ENCODE results near the gene TMEM123.

TMEM123 gene

DNA sequence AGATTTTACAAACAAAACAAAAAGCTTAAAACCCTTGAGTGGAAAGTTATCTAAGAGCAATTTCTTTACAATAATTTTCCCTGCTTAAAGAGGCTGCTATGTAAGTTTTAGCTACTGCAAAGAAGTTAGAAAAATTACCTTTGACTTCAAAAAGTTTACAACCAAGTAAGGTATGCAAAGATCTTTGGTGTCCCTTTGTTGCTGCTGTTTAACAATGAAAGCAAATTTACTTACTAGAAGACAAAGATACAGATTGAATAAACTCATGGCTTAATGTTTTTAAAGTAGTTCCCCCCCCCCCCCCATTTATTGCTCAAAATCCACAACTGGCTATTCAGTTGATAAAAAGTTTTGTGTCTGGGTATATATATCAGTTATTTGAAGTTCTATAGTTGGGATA is 26.0 kb downstream of the TMEM123 start:
- DNase-seq (ENCODE audit: low read depth in 2 of 3, low spot score in 2 of 3) = no peak

DNA sequence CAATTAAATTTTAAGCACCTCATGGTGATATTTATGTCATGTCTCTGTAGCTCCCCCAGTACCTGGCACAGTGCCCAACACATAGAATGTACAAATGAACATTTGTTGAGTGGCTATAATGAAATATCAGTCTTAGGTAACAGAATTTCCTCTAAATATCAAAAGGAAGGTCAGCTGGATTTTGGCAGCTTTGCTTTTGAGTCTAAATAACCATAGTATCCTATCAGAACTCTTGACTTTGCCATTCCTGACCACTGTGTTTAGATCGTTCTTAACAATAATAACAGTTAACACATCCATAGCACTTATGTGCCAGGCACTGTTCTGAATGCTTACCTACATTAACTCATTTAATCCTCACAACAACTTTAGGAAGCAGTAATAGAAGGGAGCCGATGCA is 26.6 kb downstream of the TMEM123 start:
- no peak for DNase-seq (ENCODE audit: low read depth in 2 of 3, low spot score in 2 of 3)

DNA sequence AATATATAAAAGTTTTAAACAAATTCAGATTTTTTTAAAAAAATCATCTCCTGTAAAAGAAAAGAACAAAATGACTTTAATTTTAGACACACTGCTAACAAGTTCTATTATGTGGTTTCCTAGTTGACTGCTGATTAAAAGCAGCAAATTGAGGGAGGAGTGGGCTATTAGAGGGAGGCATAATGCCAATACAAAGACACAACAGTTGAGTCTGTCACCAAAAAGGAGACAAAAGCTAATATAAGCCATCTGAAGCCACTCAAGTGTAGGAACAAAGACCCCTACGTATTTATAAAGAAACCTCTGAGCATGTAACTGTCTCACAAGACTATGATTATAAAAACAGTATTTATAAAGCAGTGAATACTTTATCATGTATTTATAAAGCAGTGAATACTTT is 28.6 kb downstream of the TMEM123 start:
- no peak for DNase-seq (ENCODE audit: low read depth in 2 of 3, low spot score in 2 of 3)

DNA sequence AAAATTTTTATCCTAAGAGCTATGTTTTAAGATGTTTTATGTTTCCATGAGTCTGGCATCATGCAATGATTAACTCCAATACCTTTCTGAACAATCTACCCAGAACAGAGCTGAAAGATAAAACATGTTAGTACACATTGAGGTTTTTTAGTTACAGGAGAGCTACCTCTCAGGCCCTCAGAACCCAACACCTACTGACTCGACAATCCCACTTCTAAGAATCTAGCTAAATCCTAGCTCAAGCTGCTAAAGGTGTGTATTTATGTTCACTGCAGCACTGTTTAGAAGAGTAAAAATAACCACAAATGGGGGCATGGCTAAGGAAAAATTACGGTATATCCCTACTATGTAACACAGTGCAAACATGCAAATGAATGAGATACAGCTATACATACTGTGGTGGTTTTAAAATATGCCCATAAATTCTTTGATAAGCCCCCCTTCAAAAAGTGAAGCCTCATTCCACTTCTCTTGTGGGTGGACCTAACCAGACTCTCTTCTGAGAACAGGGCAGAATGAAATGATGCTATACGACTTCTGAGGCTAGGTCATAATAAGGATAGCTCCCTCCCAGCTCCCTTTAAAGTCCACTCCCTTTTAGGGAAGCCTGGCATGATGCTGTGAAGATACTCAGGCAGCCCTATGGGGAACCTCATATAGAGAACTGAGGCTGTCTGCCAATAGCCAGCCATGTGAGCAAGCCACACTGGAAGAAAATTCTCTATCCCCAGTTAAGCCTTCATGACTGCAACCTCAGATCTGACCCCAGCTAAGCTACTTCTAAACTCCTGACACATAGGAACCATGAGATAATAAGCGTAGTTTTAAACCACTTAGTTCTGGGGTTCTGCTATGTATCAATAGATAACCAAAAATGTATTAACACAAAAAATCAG is 29.5 kb downstream of the TMEM123 start:
- no peak for DNase-seq (ENCODE audit: low read depth in 2 of 3, low spot score in 2 of 3)

DNA sequence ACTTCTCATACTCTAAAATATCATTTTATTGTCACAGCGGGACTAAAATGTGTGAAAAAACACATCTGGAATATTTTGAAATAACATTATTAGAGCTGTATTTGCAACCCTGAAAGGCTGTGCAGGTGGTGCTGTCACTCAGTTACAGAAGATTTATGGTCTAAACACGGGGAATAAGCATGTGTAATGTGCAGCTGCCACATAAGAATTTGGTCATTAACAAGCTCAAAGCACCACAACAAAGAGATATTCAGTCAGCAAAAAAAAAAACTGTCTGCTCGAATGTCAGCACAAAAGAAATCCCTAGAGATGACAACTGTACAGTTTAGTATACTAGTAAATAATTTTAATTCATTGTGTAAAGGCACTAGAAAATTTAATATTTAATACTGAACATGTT is 31.3 kb downstream of the TMEM123 start:
- no peak for DNase-seq (ENCODE audit: low read depth in 2 of 3, low spot score in 2 of 3)

DNA sequence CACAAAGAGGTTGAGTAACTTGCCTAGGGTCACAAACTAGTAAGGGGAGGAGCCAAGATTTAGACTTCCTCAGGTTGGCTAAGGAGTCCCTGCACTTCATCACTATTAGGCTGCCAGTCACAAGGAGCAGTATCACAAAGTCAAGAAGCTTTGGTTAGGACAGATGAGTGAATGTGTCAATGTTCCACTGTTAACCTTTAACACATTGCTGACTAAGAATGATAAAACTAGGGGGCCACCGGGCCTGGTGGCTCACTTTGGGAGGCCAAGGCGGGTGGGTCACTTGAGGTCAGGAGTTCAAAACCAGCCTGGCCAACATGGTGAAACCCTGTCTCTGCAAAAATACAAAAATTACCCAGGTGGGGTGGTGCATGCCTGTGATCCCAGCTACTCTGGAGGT is 32.0 kb downstream of the TMEM123 start:
- DNase-seq (ENCODE audit: low read depth in 2 of 3, low spot score in 2 of 3) = peak in 1 of 3 experiments; percentile 13

DNA sequence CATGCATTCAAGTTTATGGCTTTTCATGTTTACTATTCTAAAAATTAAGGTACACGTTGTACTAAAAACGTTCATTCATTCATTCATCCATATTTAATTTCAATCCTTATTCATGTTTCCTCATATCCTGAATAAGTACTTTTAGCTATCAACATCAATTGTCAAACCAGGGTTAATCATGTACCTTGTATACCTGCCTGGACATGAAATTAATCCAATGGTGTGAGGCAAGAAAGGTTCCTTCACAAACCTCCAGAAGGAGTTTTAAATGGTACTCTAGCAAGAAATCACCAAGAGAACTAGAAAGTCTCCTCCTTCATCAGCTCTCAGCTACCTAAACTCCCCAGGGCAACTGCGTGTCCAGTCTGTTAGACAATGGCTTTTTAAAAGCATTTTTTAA is 33.4 kb downstream of the TMEM123 start:
- no peak for DNase-seq (ENCODE audit: low read depth in 2 of 3, low spot score in 2 of 3)

DNA sequence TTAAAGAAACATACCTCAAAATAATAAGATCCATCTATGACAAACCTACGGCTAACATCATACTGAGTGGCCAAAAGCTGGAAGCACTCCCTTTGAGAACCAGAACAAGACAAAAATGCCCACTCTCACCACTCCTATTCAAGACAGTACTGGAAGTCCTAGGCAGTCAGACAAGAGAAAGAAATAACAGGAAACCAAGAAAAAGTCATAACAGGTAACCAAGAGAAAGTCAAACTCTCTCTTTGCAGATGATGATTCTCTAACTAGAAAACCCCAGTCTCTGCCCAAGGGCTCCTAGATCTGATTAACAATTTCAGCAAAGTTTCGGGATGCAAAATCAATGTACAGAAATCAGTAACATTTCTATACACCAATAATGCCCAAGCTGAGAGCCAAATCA is 35.6 kb downstream of the TMEM123 start:
- no peak for DNase-seq (ENCODE audit: low read depth in 2 of 3, low spot score in 2 of 3)

DNA sequence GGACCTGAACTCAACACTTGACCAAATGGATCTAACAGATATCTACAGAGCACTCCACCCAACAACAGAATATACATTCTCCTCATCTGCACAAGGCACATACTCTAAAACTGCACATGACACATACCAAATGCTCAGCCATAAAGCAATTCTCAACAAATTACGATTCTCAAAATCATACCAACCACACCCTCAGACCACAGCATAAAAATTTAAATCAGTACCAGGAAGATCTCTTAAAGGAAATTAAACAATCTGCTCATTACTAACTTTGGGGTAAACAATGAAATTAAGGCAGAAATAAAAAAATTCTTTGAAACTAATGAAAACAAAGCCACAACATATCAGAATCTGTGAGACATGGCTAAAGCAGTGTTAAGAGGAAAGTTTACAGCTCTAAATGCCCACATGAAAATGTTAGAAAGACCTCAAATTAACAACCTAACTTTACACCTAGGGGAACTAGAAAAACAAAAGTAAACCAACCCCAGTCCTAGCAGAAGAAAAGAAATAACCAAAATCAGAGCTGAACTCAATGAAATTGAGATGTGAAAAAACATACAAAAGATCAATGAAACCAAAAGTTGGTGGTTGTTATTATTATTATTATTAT is 37.2 kb downstream of the TMEM123 start:
- DNase-seq (ENCODE audit: low read depth in 2 of 3, low spot score in 2 of 3) = no peak

DNA sequence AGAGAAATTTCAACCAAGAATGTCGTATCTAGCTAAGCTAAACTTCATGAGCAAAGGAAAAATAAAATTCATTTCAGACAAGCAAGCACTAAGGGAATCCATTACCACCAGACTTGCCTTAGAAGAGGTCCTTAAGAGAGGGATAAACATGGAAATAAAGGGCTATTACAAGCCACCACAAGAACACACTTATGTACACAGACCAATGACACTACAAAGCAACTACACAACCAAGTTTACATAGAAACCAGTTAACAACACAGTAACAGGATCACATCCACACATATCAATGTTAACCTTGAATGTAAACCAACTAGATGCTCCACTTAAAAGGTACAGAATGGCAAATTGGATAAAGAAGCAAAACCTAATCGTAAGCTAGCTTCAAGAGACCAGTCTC is 38.0 kb downstream of the TMEM123 start:
- DNase-seq (ENCODE audit: low read depth in 2 of 3, low spot score in 2 of 3) = no peak

DNA sequence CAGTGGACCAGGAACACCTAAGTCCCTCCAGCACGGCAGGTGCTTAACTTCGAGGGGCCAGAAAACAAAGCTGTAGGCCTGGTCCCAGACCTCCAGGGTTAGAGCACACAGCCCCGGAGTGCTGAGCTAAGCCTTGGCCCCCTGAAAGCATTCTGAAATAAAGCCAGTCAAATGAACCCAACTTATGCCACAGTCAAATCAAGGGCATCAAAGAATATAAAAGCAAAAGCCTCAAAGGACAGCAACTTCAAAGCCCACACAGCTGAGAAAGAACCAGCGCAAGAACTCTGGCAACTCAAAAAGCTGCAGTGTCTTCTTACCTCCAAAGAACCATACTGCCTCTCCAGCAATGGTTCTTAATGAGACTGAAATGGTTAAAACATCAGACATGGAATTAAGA is 39.1 kb downstream of the TMEM123 start:
- no peak for DNase-seq (ENCODE audit: low read depth in 2 of 3, low spot score in 2 of 3)

DNA sequence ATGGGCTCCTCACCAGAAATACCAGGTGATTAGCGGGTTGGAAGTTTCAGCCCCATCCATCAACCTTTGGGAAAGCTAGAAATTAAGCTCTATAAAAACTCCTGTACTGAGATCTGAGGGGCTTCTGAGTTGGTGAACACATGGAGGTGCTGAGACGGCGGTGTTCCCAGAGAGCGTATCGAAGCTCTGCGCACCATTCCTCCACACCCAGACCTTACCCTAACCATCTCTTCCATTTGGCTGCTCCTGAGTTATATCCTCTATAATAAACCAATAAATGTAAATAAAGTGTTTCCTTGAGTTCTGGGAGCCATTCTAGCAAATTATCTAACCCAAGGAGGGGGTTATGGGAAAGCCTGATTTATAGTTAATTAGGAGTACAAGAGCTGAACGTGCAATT is 41.4 kb downstream of the TMEM123 start:
- DNase-seq (ENCODE audit: low read depth in 2 of 3, low spot score in 2 of 3) = no peak

DNA sequence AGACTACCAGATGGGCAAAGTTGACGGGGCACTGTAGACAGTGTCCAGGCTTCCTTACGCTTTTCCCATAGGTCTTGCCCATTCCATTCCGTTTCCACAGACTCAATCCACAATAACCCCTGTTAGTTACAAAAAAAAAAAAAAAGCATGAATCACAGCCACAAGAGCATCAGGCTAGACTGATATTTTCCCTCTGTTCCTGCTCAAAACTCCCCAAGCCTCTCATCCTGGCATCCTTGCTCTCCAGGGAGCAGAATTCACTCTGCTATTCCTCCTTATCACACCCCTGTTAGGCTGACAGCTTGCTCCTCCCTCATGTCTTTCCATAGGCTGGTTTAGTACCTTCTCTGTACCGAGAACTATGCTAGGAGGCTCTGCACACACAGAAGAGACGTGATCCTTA is 42.2 kb downstream of the TMEM123 start:
- no peak for DNase-seq (ENCODE audit: low read depth in 2 of 3, low spot score in 2 of 3)

DNA sequence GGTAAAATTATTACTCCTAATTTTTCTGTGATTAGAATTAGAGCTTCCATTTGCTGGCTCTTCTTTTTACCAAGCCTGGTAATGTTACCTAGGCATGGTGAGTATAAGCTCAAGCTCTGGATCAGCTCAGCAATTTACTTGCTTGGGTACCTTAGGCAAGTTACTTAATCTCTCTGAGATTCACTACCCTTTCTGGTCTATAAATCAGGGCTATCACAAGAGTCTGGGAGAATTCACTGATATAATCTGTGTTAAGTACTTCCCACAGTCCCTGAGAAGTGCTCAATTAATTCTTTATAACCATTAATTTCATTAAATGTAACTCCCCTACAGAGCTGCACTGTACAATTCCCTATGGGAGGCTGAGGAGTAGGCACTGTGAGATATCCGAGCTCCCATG is 44.2 kb downstream of the TMEM123 start:
- no peak for DNase-seq (ENCODE audit: low read depth in 2 of 3, low spot score in 2 of 3)

DNA sequence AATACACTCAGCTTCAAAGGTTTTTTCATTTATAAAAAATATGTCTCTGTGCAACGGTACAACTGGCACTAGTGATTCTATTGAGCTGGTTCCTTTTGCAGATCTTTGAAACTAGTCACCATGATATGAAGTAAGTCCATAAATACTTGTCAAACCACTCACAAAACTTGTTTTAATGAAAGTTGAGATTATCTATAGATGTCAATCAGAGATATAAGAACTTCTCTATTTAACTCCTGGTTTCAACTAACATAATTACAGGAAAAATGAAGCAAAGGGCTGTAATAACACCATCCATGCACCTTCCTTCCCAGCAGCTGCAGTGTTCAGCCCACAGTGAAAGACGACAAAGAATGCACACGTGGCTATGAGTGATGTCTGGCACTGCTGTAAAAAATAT is 44.7 kb downstream of the TMEM123 start:
- no peak for DNase-seq (ENCODE audit: low read depth in 2 of 3, low spot score in 2 of 3)

DNA sequence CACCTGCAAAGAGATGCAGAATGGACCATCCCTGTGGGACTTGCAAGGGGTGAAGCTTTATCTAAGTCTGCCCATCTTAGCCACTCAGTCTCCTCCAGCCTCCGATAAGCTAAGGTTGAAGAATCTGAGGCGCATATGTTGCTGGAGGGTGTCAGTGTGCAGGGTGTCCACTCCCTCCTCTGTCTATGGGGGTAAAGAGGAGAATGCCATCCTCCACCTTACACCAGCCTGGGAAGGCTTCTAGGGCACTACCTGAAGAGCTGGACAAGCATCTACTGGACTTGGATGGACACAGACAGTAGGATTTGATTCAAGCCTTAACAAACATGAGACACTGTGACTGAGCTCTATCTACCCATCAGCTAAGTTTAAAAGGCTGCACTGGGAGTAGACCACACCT is 46.5 kb downstream of the TMEM123 start:
- no peak for DNase-seq (ENCODE audit: low read depth in 2 of 3, low spot score in 2 of 3)

DNA sequence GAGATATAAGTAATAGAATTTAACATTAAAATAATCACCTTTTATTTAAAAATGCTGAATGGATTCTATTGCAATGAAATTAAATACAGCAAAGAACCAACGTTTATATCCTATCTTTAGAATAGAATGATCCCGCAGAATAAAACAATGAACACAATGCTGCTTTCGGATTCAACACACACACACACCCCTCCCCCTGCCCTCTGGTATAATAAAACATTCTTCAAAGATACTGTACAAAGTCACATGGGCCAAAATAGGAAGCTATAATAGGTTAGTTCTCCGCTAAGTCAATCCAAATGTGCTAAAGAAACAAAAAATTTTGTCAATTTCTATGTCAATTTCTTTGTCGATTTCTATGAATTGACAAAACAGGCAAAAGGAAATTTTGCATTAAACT is 47.1 kb downstream of the TMEM123 start:
- DNase-seq (ENCODE audit: low read depth in 2 of 3, low spot score in 2 of 3) = no peak

DNA sequence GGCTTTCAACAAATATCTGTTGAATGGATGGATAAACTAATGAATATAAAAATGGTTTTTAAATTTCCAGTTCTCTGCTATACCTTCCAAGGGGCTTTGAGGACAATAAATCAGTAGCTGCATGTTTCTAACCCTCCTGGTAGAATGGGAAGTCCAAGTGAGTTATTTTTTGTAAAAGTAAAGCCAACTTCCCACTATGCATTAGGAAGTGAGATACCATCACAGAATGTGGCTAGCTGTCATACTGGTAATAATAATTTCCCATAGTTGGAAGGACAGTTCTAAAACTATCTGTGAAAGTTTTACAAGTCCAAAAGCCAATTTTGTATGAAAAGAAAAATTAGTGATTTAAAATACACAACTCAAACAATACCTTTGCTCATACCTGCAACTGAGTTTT is 50.0 kb downstream of the TMEM123 start:
- DNase-seq (ENCODE audit: low read depth in 2 of 3, low spot score in 2 of 3) = no peak

DNA sequence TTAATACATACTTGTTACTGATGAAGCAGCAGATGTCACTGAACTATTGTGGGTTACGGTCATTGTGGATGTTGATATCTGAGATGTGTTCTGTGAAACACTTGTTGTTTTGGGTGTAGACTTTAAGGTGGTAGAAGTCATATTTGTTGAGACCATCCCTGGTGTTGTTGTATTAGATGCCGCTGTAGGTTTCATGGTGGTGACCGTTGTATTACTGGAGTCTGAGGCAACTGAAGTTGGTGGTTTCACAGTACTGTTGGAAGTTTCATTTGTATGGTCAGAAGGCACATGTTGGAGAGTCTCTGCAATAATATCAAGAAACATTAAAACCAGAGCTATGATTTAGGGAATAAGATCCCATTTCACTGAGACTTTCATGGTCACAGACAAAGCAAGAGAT is 50.7 kb downstream of the TMEM123 start:
- DNase-seq (ENCODE audit: low read depth in 2 of 3, low spot score in 2 of 3) = no peak

DNA sequence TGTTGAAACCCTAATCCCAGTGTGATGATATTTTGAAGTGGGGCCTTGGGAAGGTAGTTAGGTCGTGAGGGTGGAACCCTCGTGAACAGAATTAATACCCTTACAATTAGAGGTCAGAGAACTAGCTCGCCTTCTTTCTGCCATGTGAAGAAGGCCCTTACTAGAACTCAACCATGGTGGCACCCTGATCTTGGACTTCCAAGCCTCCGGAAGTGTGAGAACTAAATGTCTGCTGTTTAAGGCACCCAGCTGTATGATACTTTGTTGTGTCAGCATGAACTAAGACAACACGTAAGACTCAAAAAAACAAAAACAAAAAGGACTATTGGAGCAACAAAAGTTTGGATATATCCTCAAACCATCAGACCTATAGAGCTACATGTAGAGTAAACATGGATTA is 52.0 kb downstream of the TMEM123 start:
- no peak for DNase-seq (ENCODE audit: low read depth in 2 of 3, low spot score in 2 of 3)

DNA sequence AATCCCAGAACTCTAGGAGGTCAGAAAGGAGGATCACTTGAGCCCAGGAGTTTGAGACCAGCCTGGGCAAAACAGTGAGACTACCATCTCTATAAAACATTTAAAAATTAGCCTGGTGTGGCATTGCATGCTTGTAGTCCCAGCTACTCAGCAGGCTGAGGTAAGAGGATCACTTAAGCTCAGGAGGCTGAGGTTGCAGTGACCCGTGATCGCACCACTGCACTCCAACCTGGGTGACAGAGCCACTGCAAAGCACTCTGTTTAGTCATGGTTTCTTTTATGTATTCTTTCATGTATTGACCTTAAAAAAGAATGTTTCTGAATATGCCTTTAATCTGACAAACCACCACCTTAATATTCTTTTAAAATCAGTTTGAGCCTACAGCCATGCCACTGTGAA is 53.4 kb downstream of the TMEM123 start:
- DNase-seq (ENCODE audit: low read depth in 2 of 3, low spot score in 2 of 3) = no peak

DNA sequence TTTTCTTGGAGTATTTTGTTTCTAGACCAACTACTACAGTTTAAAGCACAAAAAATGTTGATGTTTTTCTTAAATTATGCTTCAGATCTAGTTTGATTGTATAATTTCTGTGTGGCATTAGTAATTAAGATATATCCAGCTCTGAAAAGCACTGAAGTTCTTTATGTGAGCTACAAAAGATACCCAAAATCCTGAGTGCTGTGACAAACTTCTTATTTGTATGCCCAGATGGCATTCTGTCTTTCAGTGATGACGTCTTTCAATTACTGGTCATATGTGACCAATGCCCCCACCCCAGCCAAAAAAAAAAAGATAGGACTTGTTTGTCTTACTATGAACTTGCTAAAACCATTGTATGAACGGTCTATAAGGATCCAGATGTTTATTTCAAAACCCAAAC is 54.3 kb downstream of the TMEM123 start:
- DNase-seq (ENCODE audit: low read depth in 2 of 3, low spot score in 2 of 3) = no peak

Measured in activated CD8-positive, alpha-beta memory T cell treated with anti-CD3 and anti-CD28 coated beads for 48 hours (primary cell).